Stimulated activated CD4-positive, alpha-beta T cell treated with anti-CD3 and anti-CD28 coated beads, Interleukin-12 subunit alpha, Interleukin-12 subunit beta, amount 100 ng/mL, for 24 hours (primary cell): Measurements from ENCODE around the gene HRH3.

Experiments
- DNase-seq, 2 experiments: peaks; one replicate each; pipeline ENCODE4 v3.0.0-alpha.2; 2020; ENCODE audit warnings: low read depth in 2 of 2

The HRH3 gene

DNA sequence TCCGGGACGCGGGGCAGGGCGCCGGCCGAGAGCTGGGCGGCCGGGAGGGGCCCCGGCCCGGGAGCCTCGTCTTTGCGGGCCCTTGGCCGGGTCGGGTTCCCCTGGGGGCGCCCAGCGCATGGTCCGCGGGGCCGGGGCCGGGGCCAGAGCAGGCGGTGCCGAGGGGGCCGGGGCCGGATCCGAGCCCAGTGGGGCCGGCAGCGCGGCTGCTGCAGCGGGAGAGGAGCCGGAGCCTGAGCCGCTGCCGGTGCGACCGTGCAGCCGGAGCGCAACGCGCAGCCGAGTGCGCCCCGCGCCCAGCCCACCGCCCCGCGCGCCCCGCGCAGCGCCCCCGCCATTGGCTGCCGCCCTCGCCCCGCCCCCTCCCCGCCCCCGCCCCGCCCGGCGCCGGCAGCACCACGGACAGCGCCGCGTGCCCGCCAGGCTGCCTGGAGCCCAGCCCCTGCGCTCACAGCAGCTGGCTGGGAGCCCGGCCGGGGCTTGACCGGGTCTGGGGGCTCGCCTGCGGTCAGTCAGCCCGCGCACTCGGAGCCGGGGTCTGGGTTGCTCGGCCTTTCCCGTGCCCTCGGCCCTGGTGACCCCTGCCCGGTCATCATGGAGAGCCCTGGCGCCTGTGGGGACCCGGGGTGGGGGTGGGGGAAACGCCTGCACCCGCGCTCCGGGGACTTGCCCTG, at the start of gene HRH3:
HRH3 (minus strand) TSS at position 287 of the 674 bp plus-strand sequence. CDS start 308 bp downstream, outside the sequence.
- DNase-seq, result no peak

DNA sequence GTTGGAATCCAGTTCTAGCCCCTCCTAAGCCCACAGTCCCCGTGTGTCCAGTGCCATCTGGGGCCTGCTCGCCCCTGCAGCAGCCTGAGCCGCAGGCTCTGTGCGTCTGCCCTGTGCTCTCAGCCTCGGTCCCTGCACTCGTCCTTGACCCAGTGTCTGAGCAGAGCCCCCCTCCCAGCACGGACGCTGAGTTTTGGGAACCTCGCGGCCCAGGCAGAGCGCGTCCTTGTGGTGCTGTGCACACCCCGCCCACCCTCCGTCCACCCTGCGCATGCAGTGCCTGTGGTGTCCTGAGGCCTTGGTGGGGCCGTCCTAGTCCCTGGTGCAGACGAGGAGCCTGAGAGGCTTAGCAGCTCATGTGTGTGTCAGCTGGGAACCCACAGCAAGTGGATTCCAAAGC, 49.8 kb upstream of the HRH3 start:
- DNase-seq, result no peak

DNA sequence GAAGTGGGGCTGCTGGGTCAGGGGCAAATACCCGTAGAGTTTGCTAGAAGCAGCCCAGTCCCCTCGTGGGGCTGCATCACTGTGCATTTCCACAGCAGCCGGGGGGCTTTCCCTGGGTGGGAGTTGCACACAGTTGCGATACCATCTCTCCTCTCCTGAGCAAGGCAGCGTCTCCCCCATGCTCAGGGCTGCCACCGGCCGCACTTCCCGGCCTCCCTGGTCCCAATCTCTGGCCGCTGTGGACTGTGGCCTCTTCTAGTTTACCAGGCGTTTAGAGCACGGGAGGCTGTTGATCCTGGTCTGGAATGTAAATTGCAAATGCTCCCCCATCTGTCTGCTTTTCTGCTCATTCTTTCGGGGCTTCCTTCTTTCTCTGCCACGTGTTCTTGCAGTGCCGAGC, 49.3 kb upstream of the HRH3 start:
- DNase-seq, result no peak

DNA sequence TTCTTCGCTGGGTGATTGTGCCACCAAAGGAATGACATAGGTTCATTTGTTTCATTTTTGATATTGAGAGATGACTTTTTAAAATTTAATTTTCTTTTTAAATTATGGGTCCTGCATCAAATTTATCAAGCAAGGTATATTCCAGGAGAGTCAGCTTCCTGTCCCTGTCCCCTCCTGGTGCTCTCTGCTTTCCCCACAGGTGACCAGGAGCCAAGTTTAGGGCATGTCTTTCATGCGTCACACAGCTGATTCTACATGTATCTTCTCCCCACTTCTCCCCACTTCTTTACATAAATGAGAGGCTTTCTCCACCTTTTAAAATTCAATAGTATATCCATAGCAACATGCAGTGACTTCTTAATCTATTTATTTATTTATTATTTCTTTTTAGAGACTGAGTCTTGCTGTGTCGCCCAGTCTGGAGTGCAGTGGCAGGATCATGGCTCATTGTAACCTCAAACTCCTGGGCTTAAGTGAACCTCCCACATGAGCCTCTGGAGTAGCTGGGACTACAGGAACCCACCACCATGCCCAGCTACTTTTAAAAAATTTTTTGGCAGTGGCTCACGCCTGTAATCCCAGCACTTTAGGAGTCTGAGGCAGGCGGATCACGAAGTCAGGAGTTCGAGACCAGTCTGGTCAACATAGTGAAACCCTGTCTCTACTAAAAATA, 48.3 kb upstream of the HRH3 start:
- no peak for DNase-seq

DNA sequence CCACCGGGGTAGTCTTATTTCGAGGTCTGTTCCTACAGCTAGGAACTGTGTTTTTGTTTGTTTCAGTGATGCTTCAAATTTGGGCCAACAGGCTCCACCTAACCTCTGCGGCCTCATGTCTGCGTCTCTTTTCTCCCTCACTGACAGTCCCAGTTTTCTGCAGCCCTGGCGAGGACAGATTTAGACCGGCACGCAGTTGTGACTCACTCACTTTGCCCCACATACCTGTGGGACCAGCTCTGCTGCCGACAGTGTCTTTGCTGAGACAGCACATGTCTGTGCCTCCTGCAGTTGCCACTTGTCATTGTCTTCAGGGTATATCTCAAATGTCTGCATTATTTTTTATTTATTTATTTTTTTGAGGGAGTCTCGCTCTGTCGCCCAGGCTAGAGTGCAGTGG, 47.5 kb upstream of the HRH3 start:
- DNase-seq, result no peak

DNA sequence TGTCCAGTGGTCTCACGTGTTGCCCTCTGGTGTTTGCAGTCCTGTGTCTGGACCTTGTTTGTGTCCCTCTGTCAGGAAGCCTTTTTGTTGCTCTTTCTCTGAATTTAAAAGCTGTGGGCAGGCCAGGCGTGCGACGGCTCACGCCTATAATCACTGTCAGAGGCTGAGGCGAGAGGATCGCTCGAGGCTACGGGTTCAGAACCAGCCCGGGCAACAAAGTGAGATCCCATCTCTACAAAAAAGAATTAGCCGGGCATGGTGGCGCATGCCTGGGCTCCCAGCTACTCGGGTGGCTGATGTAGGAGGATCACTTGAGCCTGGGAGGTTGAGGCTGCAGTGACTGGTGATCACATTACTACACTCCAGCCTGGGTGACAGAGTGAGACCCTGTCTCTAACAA, 46.8 kb upstream of the HRH3 start:
- no peak for DNase-seq

DNA sequence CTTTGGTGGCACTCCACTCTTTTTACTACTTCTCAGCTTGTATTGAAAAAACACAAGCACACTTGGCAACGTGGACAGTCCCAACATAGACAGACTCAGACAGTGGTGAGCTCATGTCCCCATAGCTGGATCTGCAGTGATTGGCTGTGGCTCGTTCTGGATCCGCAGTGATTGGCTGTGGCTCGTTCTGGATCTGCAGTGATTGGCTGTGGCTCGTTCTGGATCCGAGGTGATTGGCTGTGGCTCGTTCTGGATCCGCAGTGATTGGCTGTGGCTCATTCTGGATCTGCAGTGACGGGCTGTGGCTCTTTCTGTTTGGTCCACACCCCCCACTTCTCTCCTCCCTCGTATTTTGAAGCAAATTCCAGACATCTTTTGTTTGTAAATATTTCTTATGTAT, 46.3 kb upstream of the HRH3 start:
- no peak for DNase-seq

DNA sequence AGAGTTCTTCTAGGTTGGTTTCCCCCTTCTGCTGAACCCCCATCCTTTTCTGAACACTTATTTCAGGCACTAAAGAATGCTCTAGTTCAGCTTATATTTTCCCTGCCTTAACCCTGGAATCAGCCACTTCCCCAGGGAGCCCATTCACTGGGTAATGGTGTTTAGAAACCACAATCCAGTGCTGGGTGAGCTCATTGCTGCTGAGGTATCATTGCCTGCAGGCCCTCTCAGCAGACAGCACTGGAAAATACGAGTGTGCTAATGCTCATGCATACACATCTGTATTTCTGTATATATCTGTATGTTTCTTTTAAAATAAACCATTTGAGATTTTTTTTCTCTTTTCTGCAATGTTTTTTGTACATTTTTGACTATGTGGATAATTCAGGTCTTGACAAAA, 45.3 kb upstream of the HRH3 start:
- DNase-seq, result no peak

DNA sequence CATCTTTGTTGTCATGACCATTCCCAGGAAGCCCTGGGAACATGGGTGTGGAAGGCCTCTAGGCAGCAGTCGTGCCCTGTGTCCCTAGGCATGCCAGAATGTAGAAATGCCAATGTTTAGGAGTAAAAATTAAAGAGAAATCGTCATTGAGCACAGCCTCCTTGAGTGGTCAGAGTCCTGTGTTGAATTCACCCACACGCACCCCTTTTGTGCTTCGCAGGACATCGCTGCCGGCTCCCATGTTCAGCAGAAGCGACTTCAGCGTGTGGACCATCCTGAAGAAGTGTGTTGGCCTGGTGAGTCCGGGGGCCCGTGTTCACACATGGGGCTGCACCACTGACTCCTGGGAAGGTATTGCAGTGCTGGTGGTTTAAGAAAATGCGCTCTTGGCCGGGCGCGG, 43.3 kb upstream of the HRH3 start:
- DNase-seq, result no peak

DNA sequence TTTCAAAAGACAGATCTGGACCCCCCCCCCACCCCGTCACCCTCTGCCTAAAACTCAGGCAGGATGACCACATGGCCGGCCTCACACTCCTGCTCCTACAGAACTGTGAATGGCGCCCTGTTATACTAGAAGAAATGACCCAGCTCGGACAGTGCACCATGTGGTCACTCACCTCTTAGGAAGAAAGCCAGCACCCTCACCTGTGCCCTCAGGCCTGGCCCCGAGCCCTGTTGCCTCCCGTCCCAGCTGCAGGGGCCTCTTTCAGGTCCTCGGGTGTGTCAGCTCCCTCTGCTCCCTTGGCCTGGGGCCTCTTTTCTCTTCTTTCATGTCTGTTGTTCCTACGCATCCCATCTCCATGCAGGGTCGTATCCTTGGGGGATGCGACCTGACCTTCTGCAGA, 42.0 kb upstream of the HRH3 start:
- no peak for DNase-seq

DNA sequence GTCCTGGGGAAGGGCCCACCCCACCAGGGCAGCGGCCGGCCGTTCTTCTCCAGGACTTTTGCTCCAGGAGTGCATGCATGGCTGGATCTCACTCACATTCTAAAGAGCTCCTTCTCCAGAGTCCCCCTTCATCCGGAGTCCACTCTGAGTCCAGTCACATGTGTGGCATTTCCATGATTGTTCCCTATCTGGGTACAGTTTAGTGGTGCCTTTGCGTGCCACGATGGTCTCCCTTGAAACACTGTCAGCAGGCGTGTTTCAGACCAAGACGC, 39.2 kb upstream of the HRH3 start:
- no peak for DNase-seq

DNA sequence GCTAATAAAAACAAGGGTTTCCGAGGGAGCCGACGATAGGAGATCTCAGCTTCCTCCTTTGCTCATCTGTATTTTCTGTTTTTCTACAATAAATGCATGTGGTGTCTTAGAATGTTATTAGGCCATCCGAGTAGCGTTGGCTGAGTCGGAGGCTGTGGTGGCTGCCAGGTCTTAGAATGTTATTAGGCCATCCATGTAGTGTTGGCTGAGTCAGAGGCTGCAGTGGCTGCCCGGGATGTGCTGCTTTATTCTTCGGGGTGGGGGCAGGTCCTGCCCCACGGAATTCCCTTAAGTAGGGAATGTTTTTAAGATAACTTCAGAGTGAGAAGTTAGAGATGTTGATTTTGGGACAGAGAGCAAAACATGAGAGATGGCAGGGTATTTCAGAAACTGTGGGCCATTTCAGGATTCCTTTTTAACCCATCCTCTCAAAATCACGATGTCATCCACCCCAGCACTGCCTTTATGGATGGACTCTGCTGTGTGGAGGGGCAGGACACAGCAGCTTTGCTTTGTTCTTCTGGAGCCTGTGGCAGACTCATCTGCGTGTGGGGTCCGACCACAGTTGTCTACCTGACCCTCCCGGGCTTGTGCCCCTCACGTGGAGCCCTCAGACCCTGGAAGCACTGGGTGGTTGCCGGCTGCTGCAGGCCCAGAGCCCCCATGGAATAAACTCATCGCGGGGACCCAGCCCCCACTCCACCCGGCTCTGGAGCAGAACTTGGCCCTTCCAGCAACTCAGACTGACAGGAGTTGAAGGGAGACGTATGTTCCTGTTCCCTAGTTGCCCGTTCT, 38.6 kb upstream of the HRH3 start:
- DNase-seq, result no peak

DNA sequence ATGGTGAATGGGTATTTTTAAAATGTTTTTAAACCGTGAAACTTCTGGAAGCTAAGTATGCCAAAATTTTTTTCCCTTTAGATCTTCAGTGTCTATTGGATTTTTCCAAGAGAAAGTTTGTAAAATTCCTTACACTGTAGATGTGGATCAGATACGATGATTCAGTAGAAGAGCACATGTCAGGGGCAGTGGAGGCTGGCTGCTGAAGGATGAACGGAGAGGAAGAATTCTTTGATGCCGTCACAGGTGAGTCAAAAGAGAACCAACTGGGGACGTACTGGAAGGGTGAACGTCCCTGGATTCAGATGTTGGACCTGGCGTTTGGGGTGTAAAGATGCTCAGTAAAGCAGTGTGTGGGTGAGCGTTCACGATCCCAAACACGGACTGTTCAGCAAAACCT, 35.9 kb upstream of the HRH3 start:
- DNase-seq, result no peak

DNA sequence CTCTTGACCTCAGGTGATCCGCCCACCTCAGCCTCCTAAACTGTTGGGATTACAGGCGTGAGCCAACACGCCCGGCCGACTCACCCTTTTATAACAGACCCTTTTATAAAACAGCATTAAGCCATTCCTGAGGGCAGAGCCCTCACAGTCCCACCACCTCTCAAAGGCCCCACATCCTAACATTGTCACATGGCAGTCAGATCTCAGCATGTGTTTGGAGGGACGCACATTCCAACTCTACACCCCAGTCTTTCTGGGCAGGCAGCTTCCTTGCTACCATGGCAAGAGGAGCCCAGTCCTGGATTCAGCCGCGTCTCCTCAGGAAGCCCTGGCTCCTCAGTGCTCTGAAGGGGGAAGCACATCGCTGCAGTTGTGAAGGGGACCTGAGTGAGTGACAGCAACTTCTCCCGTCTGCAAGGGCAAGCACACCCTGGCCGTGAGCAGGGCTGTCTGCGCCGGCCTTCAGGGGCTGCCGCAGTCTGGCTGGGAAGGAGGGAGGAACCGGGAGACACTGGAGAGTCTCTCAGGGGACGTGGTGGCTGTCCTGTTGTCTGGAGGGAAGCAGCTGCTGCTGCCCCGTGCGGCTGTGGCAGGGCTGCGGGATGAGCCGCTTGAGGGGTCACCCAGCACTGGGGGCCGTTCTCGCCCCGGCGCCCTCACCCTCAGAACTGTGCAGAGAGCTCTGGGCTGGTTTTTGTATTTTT, 34.1 kb upstream of the HRH3 start:
- DNase-seq, result no peak

DNA sequence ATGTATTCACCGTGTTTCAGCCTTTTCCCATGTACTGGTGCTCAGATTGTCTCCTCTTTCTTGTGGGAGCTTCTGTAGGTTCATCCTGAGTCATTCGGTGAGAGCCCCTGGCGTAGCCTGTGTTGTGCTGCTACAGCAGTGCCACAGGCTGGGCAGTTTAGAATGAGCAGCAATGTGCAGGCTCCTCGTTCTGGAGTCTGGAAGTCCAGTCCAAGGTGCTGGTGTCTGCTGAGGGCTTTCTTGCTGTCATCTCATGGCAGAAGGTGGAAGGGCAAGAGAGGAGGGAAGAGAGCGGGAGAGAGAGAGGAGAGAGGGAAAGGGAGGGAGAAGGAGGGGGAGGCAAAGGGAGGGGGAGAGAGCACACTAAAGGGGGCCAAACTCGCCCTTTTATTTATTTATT, 33.3 kb upstream of the HRH3 start:
- DNase-seq, result no peak

DNA sequence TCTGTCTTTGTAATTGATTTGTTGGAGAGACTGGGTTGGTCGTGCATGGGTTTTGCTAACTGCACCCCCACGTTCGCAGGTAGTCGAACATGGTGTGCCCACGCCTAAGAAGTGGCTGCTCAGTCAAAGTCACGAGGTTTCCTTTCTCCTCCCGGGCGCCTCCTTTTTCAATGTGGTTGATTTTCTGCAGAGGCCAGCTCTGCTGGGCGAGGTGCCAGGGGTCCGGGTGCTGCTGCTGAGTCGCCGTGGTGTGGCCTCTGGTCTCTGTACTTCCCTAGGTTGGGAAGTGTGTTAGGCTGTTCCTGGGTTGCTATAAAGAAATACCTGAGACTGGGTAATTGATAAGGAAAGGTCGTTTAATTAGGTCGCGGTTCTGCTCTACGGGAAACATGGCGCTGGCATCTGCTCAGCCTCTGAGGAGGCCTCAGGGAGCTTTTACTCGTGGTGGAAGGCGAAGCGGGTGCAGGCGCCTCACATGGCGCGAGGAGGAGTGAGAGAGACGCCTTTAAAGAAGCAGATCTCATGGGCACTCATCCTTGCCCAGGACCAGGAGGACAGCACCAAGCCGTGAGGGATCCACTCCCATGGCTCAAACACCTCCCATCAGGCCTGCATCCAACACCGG, 32.4 kb upstream of the HRH3 start:
- no peak for DNase-seq

DNA sequence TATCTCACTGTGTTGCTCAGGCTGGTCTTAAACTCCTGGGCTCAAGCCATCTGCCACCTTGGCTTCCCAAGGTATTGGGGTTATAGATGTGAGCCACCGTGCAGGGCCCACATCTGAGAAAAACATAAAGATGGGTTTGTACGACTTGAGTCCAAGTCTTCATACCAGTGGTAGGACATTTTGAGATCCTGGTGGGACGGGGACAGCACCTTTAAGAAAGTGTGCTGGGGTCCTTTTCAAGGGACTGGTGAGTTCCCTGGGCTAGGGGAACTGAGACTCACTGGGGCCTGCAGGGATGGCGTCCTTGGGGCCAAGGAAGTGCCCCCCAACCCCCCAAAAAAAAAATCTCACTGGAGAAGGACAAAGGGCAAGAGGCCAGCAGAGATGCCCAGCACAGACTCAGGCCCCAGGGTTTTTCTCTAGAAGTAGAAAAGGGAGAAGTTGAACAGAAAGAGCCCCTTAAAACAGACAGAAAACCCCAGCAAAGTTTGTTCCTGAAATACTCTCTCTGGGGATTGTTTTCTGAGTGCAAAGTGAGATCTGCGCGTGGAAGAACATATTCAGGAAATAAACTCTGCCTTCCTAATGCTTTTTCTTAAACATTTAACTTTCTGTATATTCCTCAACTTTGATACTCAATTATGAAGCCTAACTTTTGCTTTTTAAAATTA, 28.9 kb upstream of the HRH3 start:
- no peak for DNase-seq

DNA sequence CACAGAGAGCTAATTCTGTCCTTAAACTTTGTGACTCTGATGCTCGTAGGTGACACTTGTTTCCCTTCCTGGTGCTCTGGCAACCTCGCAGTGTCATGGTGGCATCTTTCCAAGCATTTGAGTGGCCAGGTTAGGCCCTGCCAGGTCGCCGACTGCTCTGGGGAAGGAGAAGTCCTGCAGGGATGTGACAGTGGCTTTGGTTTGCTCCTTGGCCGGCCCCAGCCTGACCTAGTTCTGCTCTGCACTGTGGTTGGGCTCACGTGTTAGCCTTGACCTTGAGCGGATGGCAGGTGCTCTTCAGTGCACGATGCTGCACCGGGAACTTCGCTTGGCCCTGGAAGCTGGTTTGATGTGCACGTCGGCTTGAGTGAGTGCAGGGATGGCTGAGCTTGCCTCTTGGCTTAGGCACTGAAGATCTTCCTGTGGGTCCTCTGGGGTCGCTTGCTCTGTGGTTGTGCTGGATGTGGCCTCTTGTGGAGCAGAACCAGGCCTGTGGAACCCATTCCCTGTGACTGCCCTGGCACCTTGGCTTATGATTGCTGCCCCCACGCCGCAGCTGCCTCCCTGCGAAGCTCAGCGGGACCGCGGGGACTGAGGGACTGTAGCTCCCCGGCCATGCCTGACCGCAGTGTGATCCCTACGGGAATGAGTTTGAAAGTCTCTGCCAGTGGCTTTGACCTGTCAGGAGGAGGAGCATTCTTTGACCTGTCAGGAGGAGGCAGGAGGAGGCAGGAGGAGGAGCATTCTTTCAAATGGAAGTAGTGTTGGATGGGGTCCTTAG, 27.0 kb upstream of the HRH3 start:
- no peak for DNase-seq

DNA sequence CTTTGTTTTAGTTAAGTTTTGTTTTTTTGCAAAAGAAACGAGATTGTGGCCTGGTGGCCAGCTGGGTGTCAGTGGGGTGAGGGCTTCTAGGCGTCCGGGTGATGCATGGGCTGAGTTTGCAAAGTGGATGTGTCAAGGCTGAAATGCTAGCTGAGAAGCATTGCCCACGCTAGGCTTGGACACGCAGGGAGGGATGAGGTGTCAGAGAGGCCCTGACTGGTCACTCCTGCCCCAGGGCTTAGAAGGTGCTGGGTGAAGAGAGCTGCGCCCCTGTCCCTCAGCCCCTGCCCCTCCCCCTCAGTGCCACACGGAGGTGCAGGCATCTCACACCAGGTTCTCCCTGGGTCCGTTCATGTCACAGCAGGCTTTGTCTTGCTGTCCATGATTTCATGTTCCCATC, 26.4 kb upstream of the HRH3 start:
- DNase-seq, result no peak

DNA sequence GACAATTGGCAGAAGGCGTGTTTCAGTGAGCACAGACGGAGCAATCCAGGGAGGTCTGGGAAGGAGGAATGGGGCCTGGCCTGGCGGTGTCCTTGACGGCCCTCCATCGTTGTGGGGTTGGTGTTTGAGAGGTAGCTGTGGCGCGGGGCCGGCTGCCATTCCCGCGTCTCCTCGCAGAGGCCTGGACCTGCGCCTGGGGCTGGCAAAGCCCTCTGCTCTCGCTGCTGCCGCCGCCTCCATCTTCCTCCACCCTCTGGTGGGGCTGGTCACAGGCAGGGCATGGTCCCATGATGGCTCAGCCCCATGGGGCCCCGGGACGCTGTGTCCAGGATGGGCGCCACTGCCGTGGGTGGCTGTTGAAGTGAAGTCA, 25.8 kb upstream of the HRH3 start:
- no peak for DNase-seq

DNA sequence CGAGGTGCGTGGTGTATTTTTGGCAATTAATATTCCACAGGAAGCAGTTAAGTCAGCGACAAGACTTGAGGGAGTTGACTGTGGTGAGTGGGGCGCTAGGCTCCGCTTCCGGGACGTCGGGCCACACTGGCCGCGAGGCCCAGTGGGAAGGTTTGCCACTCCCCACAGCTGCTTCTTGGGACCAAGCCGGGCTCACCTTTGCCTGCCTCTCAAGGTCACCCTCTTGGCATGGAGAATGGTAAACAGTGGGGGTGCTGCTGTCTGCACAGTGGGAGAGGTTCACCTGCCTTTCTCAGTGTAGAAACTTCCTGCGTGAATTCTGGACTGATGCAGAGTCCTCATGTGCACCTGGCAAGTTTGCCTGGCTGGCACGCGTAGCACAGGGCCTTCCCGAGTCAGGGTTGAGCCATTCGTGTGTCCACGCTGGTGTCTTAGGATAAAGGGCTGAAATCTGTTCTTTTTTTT, 24.6 kb upstream of the HRH3 start:
- DNase-seq, result no peak
